NT2/D1 (cell line): Measurements from ENCODE around the gene RASAL1.

Experiments
- SUZ12 ChIP-seq: IDR thresholded peaks from 2 replicates; pipeline ENCODE4 v1.6.1; 2011; ENCODE audit not compliant: insufficient read length, insufficient read depth; ENCODE audit errors: extremely low read depth
- YY1 ChIP-seq: IDR thresholded peaks from 2 replicates; pipeline ENCODE4 v1.6.1; 2011; ENCODE audit not compliant: insufficient read length, insufficient read depth
- ZNF274 ChIP-seq: IDR thresholded peaks from 2 replicates; pipeline ENCODE4 v1.6.1; 2011; ENCODE audit warnings: mild to moderate bottlenecking, low read depth, low read length

DNA sequence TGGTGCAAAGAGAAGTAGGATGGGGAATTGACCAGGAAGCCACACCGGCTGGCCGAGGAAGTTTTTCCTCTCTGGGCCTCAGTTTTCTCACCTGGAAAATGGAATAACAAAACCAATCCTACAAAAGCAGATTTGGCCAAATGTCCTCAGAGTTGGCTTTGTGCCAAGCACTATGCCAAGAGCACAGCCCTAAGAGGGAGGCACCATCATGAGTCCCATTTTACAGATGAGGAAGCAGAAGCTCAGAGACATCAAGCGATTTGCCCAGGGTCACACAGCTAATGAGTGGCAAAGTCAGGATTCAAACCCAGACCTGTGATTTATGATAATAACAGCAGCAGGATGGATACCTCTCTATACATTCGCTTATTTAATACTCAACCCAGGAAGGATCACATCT is 27.3 kb downstream of the RASAL1 start:
- no peak for TF ChIP-seq YY1
- TF ChIP-seq ZNF274 = no peak
- TF ChIP-seq SUZ12 = no peak
